GM21576 (cell line): ENCODE data around the gene KLHL18.

Source experiments
- ATAC-seq: cut with Tn5 transposase; IDR thresholded peaks from one replicate; pipeline ENCODE4 v1.9.1; 2021; ENCODE audit warnings: mild to moderate bottlenecking, moderate library complexity; ENCODE audit not compliant: unreplicated experiment

Gene KLHL18

DNA sequence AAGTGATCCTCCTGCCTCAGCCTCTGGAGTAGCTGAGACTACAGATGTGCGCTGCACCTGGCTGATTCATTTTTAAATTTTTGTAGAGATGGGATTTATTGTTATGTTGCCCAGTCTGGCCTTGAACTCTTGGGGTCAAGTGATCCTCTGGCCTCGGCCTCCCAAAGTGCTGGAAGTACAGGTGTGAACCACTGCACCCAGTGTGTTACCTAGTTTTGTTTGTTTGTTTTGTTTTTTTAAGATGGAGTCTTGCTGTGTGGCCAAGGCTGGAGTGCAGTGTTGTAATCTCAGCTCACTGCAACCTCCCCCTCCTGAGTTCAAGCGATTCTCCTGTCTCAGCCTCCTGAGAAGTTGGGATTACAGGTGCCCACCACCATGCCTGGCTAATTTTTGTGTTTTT, 110.2 kb downstream of the KLHL18 start:
- ATAC-seq = no peak

GRCh38 chr3:47394140-47394870, 111.6 kb downstream of the KLHL18 start:
- no peak for ATAC-seq

DNA sequence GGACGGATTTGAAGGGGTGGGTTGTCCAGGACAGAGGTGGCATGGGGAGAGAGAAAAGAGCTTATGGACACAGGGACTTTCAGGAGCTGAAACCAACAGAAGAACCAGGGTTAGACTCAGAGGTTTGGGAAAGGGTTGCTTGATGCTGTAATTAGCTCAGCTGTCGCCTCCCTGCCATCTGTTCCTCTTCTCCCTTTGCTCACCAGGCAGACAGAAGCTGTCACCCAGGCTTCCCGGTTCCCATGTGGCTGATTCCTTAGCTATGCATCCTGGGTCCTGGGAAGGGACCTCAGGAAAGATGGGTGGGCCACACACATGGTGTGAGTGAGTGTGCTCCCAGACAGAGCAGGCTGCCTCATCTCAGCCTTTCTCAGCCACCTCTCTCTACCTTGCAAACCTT, 112.1 kb downstream of the KLHL18 start:
- ATAC-seq = no peak
